Esophagus squamous epithelium (tissue), 5 donors: ENCODE data around the gene MGA. TPM values are rescaled to one million over a fixed set of nuclear protein-coding genes. Genes with fewer than 3 reads are reported as not detected.

Source experiments
- DNase-seq: peaks from one replicate; lab custom pipeline; 2025; lab: John Stamatoyannopoulos, UW
- H3K27ac ChIP-seq, 4 donors: fragments of 200-600 bp; sonication (generic); one replicate each; pipeline ENCODE4 v1.5.1; 2016 to 2019; ENCODE audit warnings: mild to moderate bottlenecking in 1 of 4
- H3K27me3 ChIP-seq, 4 donors: fragments of 200-600 bp; sonication (generic); 1 replicate in 3 of 4; 2 replicates in 1 of 4; pipeline versions ENCODE4 v1.5.1 to v1.6.0; 2017 to 2021; ENCODE audit warnings: antibody characterized with exemption in 1 of 4
- H3K36me3 ChIP-seq, 3 donors: fragments of 200-600 bp; sonication (generic); one replicate each; pipeline ENCODE4 v1.5.1; 2016 to 2019
- H3K4me1 ChIP-seq, 3 donors: fragments of 200-600 bp; sonication (generic); one replicate each; pipeline ENCODE4 v1.5.1; 2017 to 2019
- H3K4me3 ChIP-seq, 4 donors: fragments of 200-600 bp; sonication (generic); 1 replicate in 3 of 4; 2 replicates in 1 of 4; pipeline ENCODE4 v1.5.1; 2016 to 2019; ENCODE audit warnings: mild to moderate bottlenecking in 2 of 4, moderate library complexity in 1 of 4
- H3K9me3 ChIP-seq, 3 donors: fragments of 200-600 bp; sonication (generic); one replicate each; pipeline ENCODE4 v1.5.1; 2016 to 2019
- POLR2A ChIP-seq, 4 donors: fragments of 450-650 bp; IDR thresholded peaks; one replicate each; pipeline ENCODE4 v1.6.1; 2017; ENCODE audit warnings: antibody characterized with exemption in 4 of 4, mild to moderate bottlenecking in 4 of 4, moderate library complexity in 3 of 4
- WGBS, 2 donors: methylation state at CpG; one replicate each; pipeline ENCODE4 v1.1.5; 2018; 5-methylcytosine and 5-hydroxymethylcytosine counted together
- intact Hi-C: fragments of 100-400 bp; cut with DNase I; formaldehyde crosslinking; loops from one replicate; pipeline ENCODE4 v1.15.0; 2022
- total RNA-seq, 4 donors: library from RNA; depleted of rRNA; stranded (reverse); fragments of >200 nt; gene quantifications; one replicate each; pipeline ENCODE4 v1.1.0, GENCODE V29; 2016
- TF ChIP-seq, protein P1 (sequence below), 6 experiments: fragments of 450-650 bp in 4 of 6; fragments of 200-600 bp in 2 of 6; sonication (generic) in 2 of 6; IDR thresholded peaks; one replicate each; pipeline ENCODE4 v1.5.1; 2016 to 2019; ENCODE audit warnings: antibody characterized with exemption in 6 of 6, mild to moderate bottlenecking in 4 of 6, moderate library complexity in 4 of 6
- donor health status: DM: yes; HTN: yes; CAD: no.

Gene MGA
- total RNA-seq, 4 donors from 2014 or later = 12.9 to 37.4 (median 15.1) TPM

GRCh38 chr15:41627203-41627602 is 33.0 kb upstream of the MGA start:
- no peak overlapping the region for H3K27ac ChIP-seq
- TF ChIP-seq, protein P1, sequence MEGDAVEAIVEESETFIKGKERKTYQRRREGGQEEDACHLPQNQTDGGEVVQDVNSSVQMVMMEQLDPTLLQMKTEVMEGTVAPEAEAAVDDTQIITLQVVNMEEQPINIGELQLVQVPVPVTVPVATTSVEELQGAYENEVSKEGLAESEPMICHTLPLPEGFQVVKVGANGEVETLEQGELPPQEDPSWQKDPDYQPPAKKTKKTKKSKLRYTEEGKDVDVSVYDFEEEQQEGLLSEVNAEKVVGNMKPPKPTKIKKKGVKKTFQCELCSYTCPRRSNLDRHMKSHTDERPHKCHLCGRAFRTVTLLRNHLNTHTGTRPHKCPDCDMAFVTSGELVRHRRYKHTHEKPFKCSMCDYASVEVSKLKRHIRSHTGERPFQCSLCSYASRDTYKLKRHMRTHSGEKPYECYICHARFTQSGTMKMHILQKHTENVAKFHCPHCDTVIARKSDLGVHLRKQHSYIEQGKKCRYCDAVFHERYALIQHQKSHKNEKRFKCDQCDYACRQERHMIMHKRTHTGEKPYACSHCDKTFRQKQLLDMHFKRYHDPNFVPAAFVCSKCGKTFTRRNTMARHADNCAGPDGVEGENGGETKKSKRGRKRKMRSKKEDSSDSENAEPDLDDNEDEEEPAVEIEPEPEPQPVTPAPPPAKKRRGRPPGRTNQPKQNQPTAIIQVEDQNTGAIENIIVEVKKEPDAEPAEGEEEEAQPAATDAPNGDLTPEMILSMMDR (IDR thresholded peaks at IDR 0.05) = no peak
- no peak for TF ChIP-seq POLR2A (IDR thresholded peaks at IDR 0.05)
- intact Hi-C loops = no loop called here
- no peaks in the 10 kb centered on the region for H3K9me3 ChIP-seq
- H3K4me1 ChIP-seq = peaks cover 0 to 6% (median 4%) of the 10 kb centered on the region in 3 donors
- DNase-seq = no peak
- H3K4me3 ChIP-seq = no peak overlapping the region
- no peaks in the 10 kb centered on the region for H3K36me3 ChIP-seq
- WGBS, 2 donors = 87 to 100% methylated on average over 1 of the region's 1 CpG
- H3K27me3 ChIP-seq = no peaks in the 10 kb centered on the region

GRCh38 chr15:41629463-41629862 is 30.7 kb upstream of the MGA start:
- H3K4me3 ChIP-seq = no peak overlapping the region
- H3K9me3 ChIP-seq = no peaks in the 10 kb centered on the region
- WGBS, 2 donors = 94 to 95% methylated on average over 4 of the region's 4 CpGs
- no peak for TF ChIP-seq POLR2A (IDR thresholded peaks at IDR 0.05)
- TF ChIP-seq, protein P1 (IDR thresholded peaks at IDR 0.05) = no peak
- H3K27ac ChIP-seq = no peak overlapping the region
- no peak for DNase-seq
- no peaks in the 10 kb centered on the region for H3K27me3 ChIP-seq
- H3K4me1 ChIP-seq = no peaks in the 10 kb centered on the region
- intact Hi-C loops = no loop called here
- H3K36me3 ChIP-seq = no peaks in the 10 kb centered on the region

DNA sequence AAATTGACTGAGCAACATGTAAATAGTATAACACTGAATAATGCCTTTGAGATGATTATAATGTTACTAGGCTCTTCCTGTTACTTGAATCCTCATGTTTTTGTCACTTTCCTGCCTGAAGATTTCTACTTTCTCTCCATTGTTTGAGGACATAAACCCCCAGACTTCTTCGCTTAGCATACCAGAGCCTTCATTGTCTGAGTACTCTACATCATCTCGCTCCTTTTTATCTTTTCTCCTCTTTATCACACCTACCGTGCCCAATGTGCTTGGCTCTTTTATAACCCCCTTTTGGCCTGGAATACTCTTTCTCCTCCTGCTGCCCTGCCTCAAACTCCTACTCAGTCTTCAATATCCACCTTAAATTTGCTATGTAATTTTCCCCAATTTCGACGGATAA is 30.3 kb upstream of the MGA start:
- Histone ChIP-seq H3K9me3 (no peaks in the 10 kb centered on the region), H3K27me3 (no peaks in the 10 kb centered on the region), H3K4me1 (no peaks in the 10 kb centered on the region), H3K4me3 (no peak overlapping the region), H3K27ac (no peak overlapping the region), H3K36me3 (no peaks in the 10 kb centered on the region)
- WGBS, 2 donors = 84% methylated on average over 5 of the region's 5 CpGs
- TF ChIP-seq POLR2A (IDR thresholded peaks at IDR 0.05) = no peak
- TF ChIP-seq, protein P1 (IDR thresholded peaks at IDR 0.05) = no peak
- no peak for DNase-seq
- intact Hi-C loops = no loop called here

DNA sequence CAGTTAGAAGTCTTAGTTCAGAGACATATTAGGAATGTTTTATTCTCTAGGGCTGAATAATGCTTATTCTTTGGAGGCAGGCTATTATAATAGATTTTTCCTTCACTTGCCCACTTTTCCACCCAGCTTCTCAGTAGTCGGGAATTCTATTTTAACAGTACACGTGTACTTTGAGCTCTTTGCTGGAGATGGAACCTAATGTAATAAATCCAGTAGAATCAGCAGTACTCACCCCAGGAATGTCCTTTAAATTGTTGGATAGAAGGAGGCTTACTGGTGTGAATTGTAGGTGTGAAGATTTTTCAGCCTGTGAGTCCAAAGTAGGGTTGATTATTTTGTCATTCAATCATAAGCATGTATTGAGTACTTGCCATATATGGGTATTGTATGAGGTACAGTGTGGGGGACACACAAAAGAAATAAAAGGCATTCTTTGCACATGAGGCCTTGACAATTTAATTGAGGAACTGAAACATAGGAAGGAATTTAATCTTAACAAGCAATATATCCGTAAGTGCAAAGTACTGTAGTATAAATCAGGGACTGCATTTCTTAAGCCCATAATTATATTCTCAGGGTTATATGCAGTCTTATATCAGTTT is 29.5 kb upstream of the MGA start:
- Histone ChIP-seq H3K4me3 (no peak overlapping the region), H3K27me3 (no peaks in the 10 kb centered on the region), H3K4me1 (no peaks in the 10 kb centered on the region), H3K9me3 (no peaks in the 10 kb centered on the region), H3K27ac (no peak overlapping the region), H3K36me3 (no peaks in the 10 kb centered on the region)
- intact Hi-C loops = no loop called here
- 72 to 81% methylated on average over 3 of the region's 3 CpGs for WGBS, 2 donors
- no peak for DNase-seq
- TF ChIP-seq POLR2A (IDR thresholded peaks at IDR 0.05) = no peak
- TF ChIP-seq, protein P1 (IDR thresholded peaks at IDR 0.05) = no peak

DNA sequence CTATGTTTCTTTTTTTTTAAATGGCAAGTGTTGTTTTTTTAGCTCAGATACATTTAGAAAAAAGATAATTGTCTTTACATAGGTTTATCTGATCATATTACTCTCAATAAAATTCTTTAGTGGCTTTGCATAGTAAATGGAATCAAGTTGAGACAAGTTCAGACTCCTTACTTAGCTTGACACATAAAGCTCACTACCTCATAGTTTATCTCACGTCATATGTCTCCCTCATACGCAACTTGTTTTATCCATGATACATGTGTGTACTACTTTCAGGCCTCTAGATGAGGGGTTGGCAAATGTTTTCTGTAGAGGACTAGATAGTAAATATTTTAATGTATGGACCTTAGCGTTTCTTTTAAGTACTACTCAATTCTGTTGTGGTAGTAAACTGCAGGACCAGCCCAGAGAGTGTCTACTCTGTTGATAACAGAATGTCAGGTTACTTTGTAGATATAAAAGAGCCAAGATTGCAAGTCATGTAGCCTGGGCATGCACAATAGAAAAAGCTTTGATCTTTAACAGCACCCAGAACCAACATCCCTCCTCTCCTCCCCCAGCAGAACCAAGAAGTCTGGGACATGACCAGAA is 28.2 kb upstream of the MGA start:
- DNase-seq = no peak
- Histone ChIP-seq H3K4me1 (no peaks in the 10 kb centered on the region), H3K9me3 (no peaks in the 10 kb centered on the region), H3K36me3 (no peaks in the 10 kb centered on the region), H3K27ac (no peak overlapping the region), H3K4me3 (no peak overlapping the region), H3K27me3 (no peaks in the 10 kb centered on the region)
- 43 to 53% methylated on average over 3 of the region's 3 CpGs for WGBS, 2 donors
- no peak for TF ChIP-seq POLR2A (IDR thresholded peaks at IDR 0.05)
- intact Hi-C loops = no loop called here
